KOPT-K1 (cell line): ENCODE measurements around the gene KDM3A.

Experiments used
- H3K27ac ChIP-seq: fragments of 200-600 bp; sonication (generic); 2 replicates; pipeline ENCODE4 v1.5.1; 2016; ENCODE audit warnings: antibody characterized with exemption, mild to moderate bottlenecking, low read depth, low read length; ENCODE audit not compliant: poor library complexity, severe bottlenecking
- H3K36me3 ChIP-seq: fragments of 200-600 bp; sonication (generic); 2 replicates; pipeline ENCODE4 v1.5.1; 2017; ENCODE audit warnings: antibody characterized with exemption, mild to moderate bottlenecking, low read length, moderate library complexity; ENCODE audit not compliant: insufficient read depth
- H3K9me3 ChIP-seq: fragments of 200-600 bp; sonication (generic); 2 replicates; pipeline ENCODE4 v1.5.1; 2017; ENCODE audit warnings: antibody characterized with exemption, low read length, mild to moderate bottlenecking; ENCODE audit not compliant: insufficient read depth, poor library complexity, severe bottlenecking

The KDM3A gene

GRCh38 chr2:86414996-86415395, 26.2 kb upstream of the KDM3A start:
- no peak overlapping the region for H3K27ac ChIP-seq
- H3K9me3 ChIP-seq, result no peaks in the 10 kb centered on the region
- H3K36me3 ChIP-seq, result no peaks in the 10 kb centered on the region

GRCh38 chr2:86416146-86416545, 25.0 kb upstream of the KDM3A start:
- H3K27ac ChIP-seq, result no peak overlapping the region
- H3K36me3 ChIP-seq, result no peaks in the 10 kb centered on the region
- no peaks in the 10 kb centered on the region for H3K9me3 ChIP-seq

GRCh38 chr2:86417961-86418360, 23.2 kb upstream of the KDM3A start:
- Histone ChIP-seq H3K9me3 (peaks cover 7% of the 10 kb centered on the region), H3K36me3 (no peaks in the 10 kb centered on the region), H3K27ac (no peak overlapping the region)

GRCh38 chr2:86420913-86421312, 20.3 kb upstream of the KDM3A start:
- H3K9me3 ChIP-seq, result peaks cover 13% of the 10 kb centered on the region
- no peak overlapping the region for H3K27ac ChIP-seq
- no peaks in the 10 kb centered on the region for H3K36me3 ChIP-seq

GRCh38 chr2:86426271-86426670, 14.9 kb upstream of the KDM3A start:
- Histone ChIP-seq H3K9me3 (peaks cover 16% of the 10 kb centered on the region), H3K36me3 (no peaks in the 10 kb centered on the region), H3K27ac (no peak overlapping the region)

- no peak overlapping the region for H3K27ac ChIP-seq
- H3K9me3 ChIP-seq, result peaks cover 3% of the 10 kb centered on the region
- no peaks in the 10 kb centered on the region for H3K36me3 ChIP-seq
Measured at GRCh38 chr2:86429335-86429734, 11.8 kb upstream of the KDM3A start.

GRCh38 chr2:86430368-86430767, 10.8 kb upstream of the KDM3A start:
- Histone ChIP-seq H3K9me3 (peaks cover 3% of the 10 kb centered on the region), H3K27ac (no peak overlapping the region), H3K36me3 (no peaks in the 10 kb centered on the region)

- Histone ChIP-seq H3K36me3 (no peaks in the 10 kb centered on the region), H3K27ac (no peak overlapping the region), H3K9me3 (peaks cover 15% of the 10 kb centered on the region)
Measured at GRCh38 chr2:86433137-86433536, 8.0 kb upstream of the KDM3A start.

GRCh38 chr2:86434290-86434689, 6.9 kb upstream of the KDM3A start:
- Histone ChIP-seq H3K27ac (no peak overlapping the region), H3K36me3 (no peaks in the 10 kb centered on the region), H3K9me3 (peaks cover 24% of the 10 kb centered on the region)

GRCh38 chr2:86435531-86435930, 5.6 kb upstream of the KDM3A start:
- Histone ChIP-seq H3K36me3 (no peaks in the 10 kb centered on the region), H3K27ac (no peak overlapping the region), H3K9me3 (peaks cover 35% of the 10 kb centered on the region)

GRCh38 chr2:86436328-86436727, 4.8 kb upstream of the KDM3A start:
- peaks cover 35% of the 10 kb centered on the region for H3K9me3 ChIP-seq

GRCh38 chr2:86439879-86440630, 1.1 kb upstream of the KDM3A start:
- Histone ChIP-seq H3K27ac (peak overlapping the region; percentile 91), H3K9me3 (peaks cover 35% of the 10 kb centered on the region), H3K36me3 (peaks cover 21% of the 10 kb centered on the region)

More at GRCh38 chr2:86436328-86436727, 4.8 kb upstream of the KDM3A start:
- Histone ChIP-seq H3K36me3 (no peaks in the 10 kb centered on the region), H3K27ac (no peak overlapping the region)

GRCh38 chr2:86441392-86441881, 266 bp downstream of the KDM3A start:
- Histone ChIP-seq H3K9me3 (peaks cover 35% of the 10 kb centered on the region), H3K36me3 (peaks cover 34% of the 10 kb centered on the region), H3K27ac (peak overlapping the region; percentile 91)

- Histone ChIP-seq H3K36me3 (peaks cover 41% of the 10 kb centered on the region), H3K9me3 (peaks cover 33% of the 10 kb centered on the region), H3K27ac (peak overlapping the region; percentile 91)
Measured at GRCh38 chr2:86441882-86442641, 891 bp downstream of the KDM3A start.

GRCh38 chr2:86442642-86443005, 1.5 kb downstream of the KDM3A start:
- Histone ChIP-seq H3K9me3 (peaks cover 28% of the 10 kb centered on the region), H3K27ac (peak overlapping the region; percentile 91), H3K36me3 (peaks cover 46% of the 10 kb centered on the region)
